ENCODE results near the gene LRRK1.

LRRK1 gene

GRCh38 chr15:101118116-101118515 lies 199.0 kb downstream of the LRRK1 start:
- DNase-seq: no peak

GRCh38 chr15:101118615-101119014 lies 199.5 kb downstream of the LRRK1 start:
- DNase-seq: no peak

DNA sequence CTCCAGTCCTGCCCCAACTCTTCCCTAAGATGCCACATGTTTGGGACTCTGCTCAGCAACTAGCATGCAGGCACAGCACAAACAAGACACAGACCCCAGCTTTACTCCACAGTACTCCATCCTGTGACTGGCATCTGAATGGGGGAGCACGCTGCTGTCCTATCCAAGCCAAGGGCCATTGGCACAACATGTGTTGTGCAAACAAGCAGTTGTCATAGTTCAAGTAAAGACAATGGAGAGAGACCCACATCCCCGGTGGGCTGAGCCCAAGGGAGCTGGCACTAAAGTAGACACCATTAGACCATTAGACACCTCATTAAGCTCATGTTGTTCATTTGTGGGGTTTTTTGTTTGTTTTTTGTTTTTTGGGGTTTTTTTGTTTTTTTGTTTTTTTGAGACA lies 200.0 kb downstream of the LRRK1 start:
- no peak for DNase-seq
